H1 (cell line): ENCODE results near the gene ITPKA. TPM values are rescaled to one million over a fixed set of nuclear protein-coding genes. Genes with fewer than 3 reads are reported as not detected.

Experiments
- CTCF ChIA-PET: fragments of 300-600 bp; sonication (Branson Sonifier 250); formaldehyde crosslinking; loops from one replicate; lab custom pipeline; 2021; ENCODE audit not compliant: partially characterized antibody; lab: Charles Lee
- POLR2A ChIA-PET: fragments of 300-600 bp; sonication (Branson Sonifier 250); formaldehyde crosslinking; loops from one replicate; lab custom pipeline; 2021; ENCODE audit warnings: inconsistent platforms; ENCODE audit not compliant: partially characterized antibody; lab: Charles Lee
- DNase-seq, 2 experiments: peaks; one replicate each; pipeline versions ENCODE4 v3.0.0 to v3.0.0-alpha.2; 2010 to 2022; ENCODE audit warnings: low spot score in 2 of 2, low read depth in 1 of 2, mixed read lengths in 1 of 2
- FAIRE-seq: peaks from 2 replicates; lab custom pipeline; 2011; peaks lifted over from hg19 to GRCh38; lab: Jason Lieb, UNC
- H2AFZ ChIP-seq: 2 replicates; pipeline ENCODE4 v1.8.1; 2012; ENCODE audit warnings: low read length, inconsistent platforms
- H2AK5ac ChIP-seq: 2 replicates; pipeline ENCODE4 v1.6.1; 2013; ENCODE audit warnings: low read depth, low read length
- H2BK120ac ChIP-seq: replicated peaks from 2 replicates; pipeline ENCODE3; 2013; ENCODE audit warnings: low read depth, low read length, inconsistent platforms
- H2BK12ac ChIP-seq: 2 replicates; pipeline ENCODE4 v1.6.1; 2013; ENCODE audit warnings: low read depth, low read length
- H2BK15ac ChIP-seq: 2 replicates; pipeline ENCODE4 v1.6.1; 2013; ENCODE audit warnings: low read length
- H2BK20ac ChIP-seq: 2 replicates; pipeline ENCODE4 v1.6.1; 2013; ENCODE audit warnings: low read length
- H2BK5ac ChIP-seq: 2 replicates; pipeline ENCODE4 v1.6.1; 2013; ENCODE audit warnings: low read depth, low read length
- H3K14ac ChIP-seq: 2 replicates; pipeline ENCODE4 v1.6.1; 2013; ENCODE audit warnings: inconsistent platforms; ENCODE audit not compliant: insufficient read length
- H3K18ac ChIP-seq: 2 replicates; pipeline ENCODE4 v1.6.1; 2013; ENCODE audit warnings: low read length; ENCODE audit errors: extremely low read depth
- H3K23ac ChIP-seq: 2 replicates; pipeline ENCODE4 v1.6.1; 2013; ENCODE audit warnings: inconsistent platforms; ENCODE audit not compliant: insufficient read length
- H3K23me2 ChIP-seq: 2 replicates; pipeline ENCODE4 v1.6.1; 2013; ENCODE audit warnings: low read depth, low read length
- H3K27ac ChIP-seq: 2 replicates; pipeline ENCODE4 v1.6.1; 2011; ENCODE audit warnings: low read depth, low read length, inconsistent platforms
- H3K27me3 ChIP-seq, 4 experiments: replicated peaks in 1 of 4; 1 replicate in 1 of 4; 2 replicates in 3 of 4; pipeline versions ENCODE4 v1.6.1 to v1.8.1; 2011 to 2013; ENCODE audit warnings: low read length in 3 of 4, mild to moderate bottlenecking in 3 of 4, inconsistent platforms in 2 of 4, mixed read lengths in 2 of 4, moderate library complexity in 1 of 4; ENCODE audit not compliant: control insufficient read depth in 3 of 4, insufficient read depth in 3 of 4; ENCODE audit errors: extremely low read depth in 1 of 4
- H3K36me3 ChIP-seq, 4 experiments: 2 replicates each; pipeline versions ENCODE4 v1.6.1 to v1.8.1; 2011 to 2013; ENCODE audit warnings: mild to moderate bottlenecking in 4 of 4, low read length in 3 of 4, moderate library complexity in 2 of 4, control low read depth in 1 of 4, inconsistent platforms in 1 of 4; ENCODE audit not compliant: insufficient read depth in 4 of 4, control insufficient read depth in 2 of 4
- H3K4ac ChIP-seq: replicated peaks from 2 replicates; pipeline ENCODE3; 2013; ENCODE audit warnings: low read length, low read depth, mixed read lengths, inconsistent platforms; ENCODE audit not compliant: insufficient read length
- H3K4me1 ChIP-seq, 4 experiments: replicated peaks in 1 of 4; 1 replicate in 1 of 4; 2 replicates in 3 of 4; pipeline versions ENCODE4 v1.6.1 to v1.8.1; 2011 to 2013; ENCODE audit warnings: low read length in 3 of 4, inconsistent platforms in 2 of 4, mixed read lengths in 1 of 4; ENCODE audit not compliant: insufficient read depth in 4 of 4, control insufficient read depth in 3 of 4
- H3K4me2 ChIP-seq, 2 experiments: 2 replicates each; pipeline versions ENCODE4 v1.6.1 to v1.8.1; 2011 to 2013; ENCODE audit warnings: low read depth in 2 of 2, low read length in 2 of 2, control low read depth in 1 of 2, inconsistent platforms in 1 of 2, mild to moderate bottlenecking in 1 of 2; ENCODE audit not compliant: insufficient read depth in 1 of 2
- H3K4me3 ChIP-seq, 4 experiments: fragments of 200-600, 300-600 bp in 1 of 4; sonication (generic), shearing (Covaris generic), sonication (Bioruptor Twin) in 1 of 4; 2 replicates each; pipeline versions ENCODE4 v1.5.1 to v1.8.1; 2011 to 2016; ENCODE audit warnings: low read length in 4 of 4, low read depth in 3 of 4, control low read depth in 2 of 4, inconsistent platforms in 2 of 4, mild to moderate bottlenecking in 2 of 4, mixed read lengths in 1 of 4, moderate library complexity in 1 of 4; ENCODE audit not compliant: insufficient read depth in 2 of 4; ENCODE audit errors: extremely low read depth in 1 of 4
- H3K56ac ChIP-seq: replicated peaks from 2 replicates; pipeline ENCODE3; 2013; ENCODE audit warnings: low read depth, mild to moderate bottlenecking, mixed read lengths, low read length, inconsistent platforms; ENCODE audit not compliant: insufficient read length
- H3K79me1 ChIP-seq: 2 replicates; pipeline ENCODE4 v1.6.1; 2013; ENCODE audit warnings: low read depth, low read length, control low read depth
- H3K79me2 ChIP-seq, 2 experiments: 2 replicates each; pipeline versions ENCODE4 v1.6.1 to v1.8.1; 2012 to 2013; ENCODE audit warnings: low read length in 2 of 2, mild to moderate bottlenecking in 2 of 2, inconsistent platforms in 1 of 2; ENCODE audit not compliant: insufficient read depth in 2 of 2, control insufficient read depth in 1 of 2
- H3K9ac ChIP-seq, 4 experiments: replicated peaks in 1 of 4; 1 replicate in 1 of 4; 2 replicates in 3 of 4; pipeline versions ENCODE4 v1.6.1 to v1.8.1; 2011 to 2013; ENCODE audit warnings: low read depth in 3 of 4, low read length in 3 of 4, control low read depth in 2 of 4, mild to moderate bottlenecking in 2 of 4, moderate library complexity in 2 of 4, inconsistent platforms in 1 of 4; ENCODE audit errors: extremely low read depth in 1 of 4
- H3K9me3 ChIP-seq, 2 experiments: 2 replicates each; pipeline versions ENCODE4 v1.6.1 to v1.8.1; 2012 to 2013; ENCODE audit warnings: mild to moderate bottlenecking in 2 of 2, moderate library complexity in 2 of 2, control low read depth in 1 of 2, inconsistent platforms in 1 of 2, low read depth in 1 of 2, low read length in 1 of 2, mixed read lengths in 1 of 2; ENCODE audit not compliant: insufficient read depth in 2 of 2
- H4K20me1 ChIP-seq, 2 experiments: replicated peaks in 1 of 2; 2 replicates each; pipeline versions ENCODE3 to v1.8.1; 2011 to 2013; ENCODE audit warnings: inconsistent platforms in 2 of 2, low read length in 2 of 2, mild to moderate bottlenecking in 1 of 2; ENCODE audit not compliant: insufficient read depth in 2 of 2, control insufficient read depth in 1 of 2
- H4K5ac ChIP-seq: 2 replicates; pipeline ENCODE4 v1.6.1; 2013; ENCODE audit warnings: low read length, low read depth, mixed read lengths, inconsistent platforms; ENCODE audit not compliant: insufficient read length
- H4K8ac ChIP-seq: 2 replicates; pipeline ENCODE4 v1.8.0; 2013; ENCODE audit warnings: mild to moderate bottlenecking, moderate library complexity, low read length, inconsistent platforms; ENCODE audit not compliant: insufficient read depth; ENCODE audit errors: extremely low read depth
- H4K91ac ChIP-seq: replicated peaks from 2 replicates; pipeline ENCODE3; 2013; ENCODE audit warnings: low read length, mixed read lengths, inconsistent platforms; ENCODE audit not compliant: insufficient read length
- EP300 ChIP-seq, 2 experiments: IDR thresholded peaks; 1 replicate in 1 of 2; 2 replicates in 1 of 2; pipeline ENCODE4 v1.6.1; 2011 to 2012; ENCODE audit warnings: low read depth in 2 of 2, low read length in 2 of 2, mild to moderate bottlenecking in 2 of 2, borderline replicate concordance in 1 of 2, inconsistent platforms in 1 of 2, moderate library complexity in 1 of 2
- GABPA ChIP-seq: IDR thresholded peaks from 2 replicates; pipeline ENCODE4 v1.6.1; 2011; ENCODE audit warnings: mild to moderate bottlenecking, low read length, moderate library complexity, borderline replicate concordance; ENCODE audit not compliant: insufficient read depth
- HDAC6 ChIP-seq: IDR thresholded peaks from one replicate; pipeline ENCODE4 v1.7.1; 2012; ENCODE audit warnings: low read depth, mild to moderate bottlenecking, inconsistent platforms, low read length, moderate library complexity
- JUND ChIP-seq: IDR thresholded peaks from 2 replicates; pipeline ENCODE4 v1.6.1; 2011; ENCODE audit warnings: mild to moderate bottlenecking, improper control_type of control experiment, low read length
- KDM1A ChIP-seq: fragments of 200-600, 300-600 bp; sonication (generic); IDR thresholded peaks from 2 replicates; pipeline ENCODE4 v1.7.1; 2016; ENCODE audit warnings: mild to moderate bottlenecking, low read length, borderline replicate concordance
- KDM4A ChIP-seq: IDR thresholded peaks from one replicate; pipeline ENCODE4 v1.7.1; 2012; ENCODE audit warnings: low read depth, mild to moderate bottlenecking, moderate library complexity, low read length, inconsistent platforms; ENCODE audit not compliant: severe bottlenecking
- RFX5 ChIP-seq: IDR thresholded peaks from 2 replicates; pipeline ENCODE4 v1.6.1; 2011; ENCODE audit warnings: low read depth, low read length, improper control_type of control experiment, borderline replicate concordance
- SUZ12 ChIP-seq: fragments of 200-600 bp; sonication (generic); IDR thresholded peaks from 2 replicates; pipeline ENCODE4 v1.6.1; 2012; ENCODE audit warnings: mild to moderate bottlenecking, inconsistent platforms, low read length, moderate library complexity, mixed read lengths
- TAF1 ChIP-seq: IDR thresholded peaks from 2 replicates; pipeline ENCODE4 v1.6.1; 2011; ENCODE audit warnings: mild to moderate bottlenecking, low read depth, low read length
- TAF7 ChIP-seq: optimal IDR thresholded peaks from 2 replicates; pipeline ENCODE3; 2011; ENCODE audit warnings: low read depth, mild to moderate bottlenecking, inconsistent platforms, low read length, moderate library complexity, borderline replicate concordance
- TBP ChIP-seq: IDR thresholded peaks from 2 replicates; pipeline ENCODE4 v1.6.1; 2011; ENCODE audit warnings: low read depth, low read length, improper control_type of control experiment
- ZNF274 ChIP-seq: IDR thresholded peaks from 2 replicates; pipeline ENCODE4 v1.7.0; 2012; ENCODE audit warnings: low read length, borderline replicate concordance; ENCODE audit errors: extremely low read depth
- WGBS, 2 experiments: shearing (Covaris generic) in 1 of 2; methylation state at CpG; one replicate each; pipeline versions ENCODE4 v1.1.6 to v1.1.7; 2013 to 2015; ENCODE audit warnings: low lambda C conversion rate in 2 of 2, mixed read lengths in 2 of 2, inconsistent platforms in 1 of 2, low coverage in 1 of 2, missing lambda C conversion rate in 1 of 2; ENCODE audit not compliant: insufficient replicate concordance in 2 of 2, insufficient coverage in 1 of 2, insufficient read length in 1 of 2; ENCODE audit errors: extremely low coverage in 1 of 2, missing lambda C conversion rate in 1 of 2; 5-methylcytosine and 5-hydroxymethylcytosine counted together
- polyA plus RNA-seq, 7 experiments: library from polyadenylated mRNA; depleted of rRNA in 3 of 7; stranded (reverse) in 5 of 7; unstranded in 2 of 7; fragments of >200 nt in 5 of 7; fragments of 200-250 nt in 2 of 7; gene quantifications; 1 replicate in 5 of 7; 2 replicates in 1 of 7; 4 replicates in 1 of 7; pipeline versions ENCODE4 v1.2.1 to v1.2.3, GENCODE V29; 2011 to 2013; ENCODE audit warnings: missing spikeins in 2 of 7, mixed read lengths in 2 of 7
- total RNA-seq: library from RNA; stranded (reverse); fragmentation: NEBNext Ultra II Directional; extraction: Animal tissue kit (Norgen Biotek cat#: 25700); gene quantifications from 2 replicates; pipeline ENCODE4 v1.2.1, GENCODE V29; 2021

ITPKA gene
- total and polyA plus RNA-seq, 2 of the 8 experiments (the other 6 are each of a cell fraction or from before 2014, with no cell fraction given) = 0.39 to 0.99 TPM

DNA sequence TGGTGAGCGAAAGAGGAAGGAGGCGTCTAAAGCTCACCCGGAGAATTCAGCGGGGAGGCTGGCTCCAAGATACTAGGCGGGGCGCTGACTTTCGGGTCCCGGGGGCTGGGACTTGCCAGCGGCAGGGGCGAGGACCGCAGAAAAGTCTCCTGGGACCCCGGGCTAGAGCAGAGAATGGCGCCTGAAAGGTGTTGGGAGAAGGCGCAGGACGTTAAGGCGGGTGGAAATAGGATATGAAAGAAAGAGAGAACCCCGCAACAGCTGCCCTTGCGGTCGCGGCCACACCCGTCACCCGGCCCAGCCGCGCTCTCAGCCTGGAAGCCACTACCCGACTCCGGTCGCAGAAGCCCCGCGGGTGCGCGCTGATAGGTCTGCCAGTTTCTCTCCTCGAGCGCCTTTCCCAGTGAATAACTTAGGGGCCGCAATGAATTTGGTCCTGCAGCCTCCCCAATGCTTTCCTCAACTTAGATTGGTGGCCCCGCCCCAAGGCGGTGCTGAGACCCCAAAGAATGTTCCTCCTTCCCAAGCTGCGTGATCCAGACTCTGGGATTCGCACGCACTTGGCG, 19.3 kb downstream of the ITPKA start:
- H4K91ac ChIP-seq = no peak overlapping the region
- no peaks in the 10 kb centered on the region; a peak in 1 of 4 replicates for H3K9me3 ChIP-seq
- H3K4me3 ChIP-seq = peak overlapping the region; percentile 33 to 65 (median 58); a peak in 7 of 8 replicates
- no peak for FAIRE-seq
- peak in 1 of 2 experiments; percentile 77 for DNase-seq
- H3K23me2 ChIP-seq = peaks cover 15% of the 10 kb centered on the region
- H3K27me3 ChIP-seq = peaks cover 32 to 61% (median 54%) of the 10 kb centered on the region in 4 experiments
- no peak overlapping the region for H3K18ac ChIP-seq
- H3K23ac ChIP-seq = no peak overlapping the region
- no peak overlapping the region for H3K56ac ChIP-seq
- no peaks in the 10 kb centered on the region for H3K79me2 ChIP-seq
- H2BK12ac ChIP-seq = no peak overlapping the region
- peak overlapping the region; percentile 90 to 96 for H3K4me2 ChIP-seq
- H2BK5ac ChIP-seq = no peak overlapping the region
- H2BK15ac ChIP-seq = no peak overlapping the region
- H3K36me3 ChIP-seq = peaks cover 0 to 12% (median 5%) of the 10 kb centered on the region in 4 experiments; a peak in 4 of 8 replicates
- H3K14ac ChIP-seq = no peak overlapping the region
- H2AFZ ChIP-seq = no peak overlapping the region
- H3K27ac ChIP-seq = no peak overlapping the region
- POLR2A ChIA-PET = interaction anchor here (1.1 to 3.7 kb wide), 8 partner anchors 10 to 31 kb away, joined by 3 to 19 read pairs (median 8); partner anchors contain the start of genes ITPKA and RPAP1
- H2AK5ac ChIP-seq = no peak overlapping the region
- no peak overlapping the region; a peak in 1 of 7 replicates for H3K9ac ChIP-seq
- 6% methylated on average over 40 of the region's 40 CpGs; no CpG with 5 or more reads in 1 of the 2 experiments for WGBS, 2 experiments
- peaks cover 0 to 26% (median 13%) of the 10 kb centered on the region in 4 experiments; a peak in 5 of 7 replicates for H3K4me1 ChIP-seq
- H2BK120ac ChIP-seq = no peak overlapping the region
- H4K8ac ChIP-seq = no peak overlapping the region
- no peaks in the 10 kb centered on the region for H3K79me1 ChIP-seq
- peaks cover 0 to 12% of the 10 kb centered on the region in 2 experiments for H4K20me1 ChIP-seq
- no peak overlapping the region for H2BK20ac ChIP-seq
- no peak overlapping the region for H4K5ac ChIP-seq
- H3K4ac ChIP-seq = no peak overlapping the region
- CTCF ChIA-PET = interaction anchor here (0.7 to 2.4 kb wide), 5 partner anchors 9 to 48 kb away, joined by 3 to 5 read pairs (median 3); no protein-coding TSS in a partner anchor
- TF ChIP-seq GABPA (no peak), RFX5 (no peak), SUZ12 (peak; percentile 83), ZNF274 (no peak), KDM1A (no peak), TAF1 (no peak), TAF7 (no peak), EP300 (IDR thresholded peaks at IDR 0.05; ENCODE audit: borderline replicate concordance in 1 of 2, low read depth in 2 of 2, low read length in 2 of 2) (no peak), TBP (no peak), JUND (no peak), KDM4A (peak; percentile 56), HDAC6 (no peak)
